Activated T-cell treated with anti-CD3 and anti-CD28 coated beads, Interleukin-2, amount 50 U/mL, for 4 hours (primary cell): ENCODE data around the gene ZNF611. TPM values are rescaled to one million over a fixed set of nuclear protein-coding genes. Genes with fewer than 3 reads are reported as not detected.
"Not testable (repeated sequence)": the region's sequence is repeated elsewhere in the genome, so short reads cannot be mapped to it uniquely, and the experiment has no call there.

Source experiments
- ATAC-seq, 2 donors: fragments of 200-7000 bp; cut with Tn5 transposase; one replicate each; pipeline ENCODE4 v1.10.0; 2021
- DNase-seq: peaks from one replicate; pipeline ENCODE4 v3.0.0-alpha.2; 2020
- H3K27me3 Mint-ChIP-seq: one replicate; pipeline ENCODE4 v1.8.0; 2021; ENCODE audit warnings: low read depth, mixed read lengths
- H3K36me3 Mint-ChIP-seq: one replicate; pipeline ENCODE4 v1.8.0; 2022; ENCODE audit warnings: mixed read lengths; ENCODE audit not compliant: insufficient read depth
- H3K4me1 Mint-ChIP-seq: one replicate; pipeline ENCODE4 v1.8.0; 2021; ENCODE audit warnings: low read depth, mixed read lengths
- H3K4me3 Mint-ChIP-seq: one replicate; pipeline ENCODE4 v1.8.0; 2021; ENCODE audit warnings: mild to moderate bottlenecking, moderate library complexity, mixed read lengths
- H3K9me3 Mint-ChIP-seq: one replicate; pipeline ENCODE4 v1.8.0; 2021; ENCODE audit warnings: mixed read lengths
- total RNA-seq, 3 donors: library from RNA; stranded (reverse); gene quantifications; one replicate each; pipeline ENCODE4 v1.2.1, GENCODE V29; 2021

ZNF611 gene
- total RNA-seq, 3 donors from 2014 or later, result 10.4 to 15.3 (median 13.4) TPM

DNA sequence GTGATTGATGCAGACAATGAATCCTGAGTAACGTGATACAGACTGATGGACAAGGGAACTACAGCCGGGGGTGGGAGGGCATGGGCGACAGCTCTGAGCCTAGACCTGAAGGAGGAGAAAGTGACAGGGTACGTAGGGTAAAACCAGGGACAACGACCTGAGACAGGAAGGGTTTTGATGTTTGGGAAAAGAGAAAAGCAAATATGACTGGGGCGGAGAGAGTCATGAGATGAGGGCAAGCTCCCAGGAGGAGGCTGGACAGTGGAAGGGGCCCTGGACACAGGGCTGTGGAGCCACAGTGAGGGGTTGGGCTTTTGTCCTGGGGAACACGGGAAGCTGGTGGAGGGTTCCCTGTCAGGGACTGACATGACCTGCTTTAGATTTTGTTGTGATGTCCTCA lies 34.2 kb downstream of the ZNF611 start:
- Mint-ChIP-seq H3K27me3 (no peaks in the 10 kb centered on the region), H3K36me3 (peaks cover 17% of the 10 kb centered on the region), H3K4me3 (no peak overlapping the region), H3K4me1 (no peaks in the 10 kb centered on the region), H3K9me3 (peaks cover 28% of the 10 kb centered on the region)
- ATAC-seq, result no peak
- DNase-seq, result no peak

DNA sequence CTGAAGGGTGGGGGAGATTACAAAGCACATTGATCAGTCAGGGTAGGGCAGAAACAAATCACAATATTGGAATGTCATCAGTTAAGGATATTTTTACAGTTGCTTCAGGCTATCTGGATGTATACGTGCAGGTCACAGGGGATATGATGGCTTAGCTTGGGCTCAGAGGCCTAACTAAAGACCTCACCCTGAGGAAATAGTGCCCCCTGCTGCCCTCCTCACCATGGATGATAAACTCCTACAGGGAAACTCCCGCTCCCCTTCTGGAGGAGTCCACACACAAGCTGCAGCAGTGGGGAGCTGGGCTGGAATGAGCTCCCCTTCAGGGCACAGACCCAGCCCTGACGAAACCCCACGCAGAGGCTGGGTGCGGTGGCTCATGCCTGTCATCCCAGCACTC lies 35.3 kb downstream of the ZNF611 start:
- not testable (repeated sequence) for H3K36me3 Mint-ChIP-seq, DNase-seq, H3K4me1 Mint-ChIP-seq, ATAC-seq, H3K27me3 Mint-ChIP-seq, H3K4me3 Mint-ChIP-seq
- H3K9me3 Mint-ChIP-seq, result peaks cover 17% of the 10 kb centered on the region

DNA sequence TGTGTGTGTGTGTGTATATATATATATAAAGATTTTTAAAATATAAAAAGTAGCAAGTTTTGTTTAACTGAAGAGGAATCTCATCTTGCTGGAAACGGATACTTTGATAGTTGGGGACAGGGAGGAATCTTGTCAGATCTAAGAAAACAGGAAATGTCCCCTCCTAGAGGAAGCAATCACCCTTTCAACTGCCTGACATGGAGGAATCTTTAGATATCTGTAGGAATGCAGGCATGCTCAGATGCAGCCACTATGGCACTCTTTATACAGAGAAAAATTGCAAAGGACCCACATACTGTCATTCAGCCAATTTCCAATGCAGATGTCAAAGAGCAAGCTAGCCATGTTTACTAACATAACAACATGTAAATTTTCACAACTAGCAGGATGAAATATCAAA lies 38.8 kb downstream of the ZNF611 start:
- H3K27me3 Mint-ChIP-seq, result no peaks in the 10 kb centered on the region
- no peak overlapping the region for H3K4me3 Mint-ChIP-seq
- H3K36me3 Mint-ChIP-seq, result peaks cover 2% of the 10 kb centered on the region
- ATAC-seq, result no peak
- peaks cover 11% of the 10 kb centered on the region for H3K9me3 Mint-ChIP-seq
- peaks cover 3% of the 10 kb centered on the region for H3K4me1 Mint-ChIP-seq
- DNase-seq, result no peak

DNA sequence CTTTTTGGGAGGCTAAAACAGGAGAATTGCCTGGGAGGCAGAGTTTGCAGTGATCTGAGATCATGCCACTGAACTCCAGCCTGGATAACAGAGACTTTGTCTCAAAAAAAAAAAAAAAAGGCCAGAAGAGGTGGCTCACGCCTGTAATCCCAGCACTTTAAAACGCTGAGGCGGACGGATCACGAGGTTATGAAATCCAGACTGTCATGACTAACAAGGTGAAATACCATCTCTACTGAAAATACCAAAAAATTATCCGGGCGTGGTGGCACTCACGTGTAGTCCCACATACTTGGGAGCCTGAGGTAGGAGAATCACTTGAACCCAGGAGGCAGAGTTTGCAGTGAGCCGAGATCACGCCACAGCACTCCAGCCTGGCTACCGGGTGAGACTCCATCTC lies 39.9 kb downstream of the ZNF611 start:
- DNase-seq, result no peak
- Mint-ChIP-seq H3K9me3 (peaks cover 6% of the 10 kb centered on the region), H3K36me3 (peaks cover 1% of the 10 kb centered on the region), H3K4me3 (no peak overlapping the region), H3K27me3 (no peaks in the 10 kb centered on the region), H3K4me1 (peaks cover 10% of the 10 kb centered on the region)
- ATAC-seq, result no peak

DNA sequence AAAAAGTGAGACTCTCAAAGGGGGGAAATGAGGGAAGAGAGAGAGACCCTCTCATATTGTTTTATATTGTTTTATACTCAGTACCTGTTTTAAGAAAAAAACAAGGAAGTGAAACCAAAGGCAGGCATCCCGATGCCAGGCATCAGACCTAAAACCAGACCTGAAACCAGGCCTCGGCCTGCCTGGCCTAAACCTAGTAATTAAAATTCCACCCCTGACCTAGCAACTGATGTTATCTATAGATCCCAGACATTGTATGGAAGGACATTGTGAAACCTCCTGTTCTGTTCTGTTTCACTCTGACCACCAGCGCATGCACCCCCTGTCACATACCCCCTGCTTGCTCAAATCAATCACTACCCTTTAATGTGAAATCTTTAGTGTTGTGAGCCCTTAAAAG lies 40.6 kb downstream of the ZNF611 start:
- not testable (repeated sequence) for DNase-seq, ATAC-seq

DNA sequence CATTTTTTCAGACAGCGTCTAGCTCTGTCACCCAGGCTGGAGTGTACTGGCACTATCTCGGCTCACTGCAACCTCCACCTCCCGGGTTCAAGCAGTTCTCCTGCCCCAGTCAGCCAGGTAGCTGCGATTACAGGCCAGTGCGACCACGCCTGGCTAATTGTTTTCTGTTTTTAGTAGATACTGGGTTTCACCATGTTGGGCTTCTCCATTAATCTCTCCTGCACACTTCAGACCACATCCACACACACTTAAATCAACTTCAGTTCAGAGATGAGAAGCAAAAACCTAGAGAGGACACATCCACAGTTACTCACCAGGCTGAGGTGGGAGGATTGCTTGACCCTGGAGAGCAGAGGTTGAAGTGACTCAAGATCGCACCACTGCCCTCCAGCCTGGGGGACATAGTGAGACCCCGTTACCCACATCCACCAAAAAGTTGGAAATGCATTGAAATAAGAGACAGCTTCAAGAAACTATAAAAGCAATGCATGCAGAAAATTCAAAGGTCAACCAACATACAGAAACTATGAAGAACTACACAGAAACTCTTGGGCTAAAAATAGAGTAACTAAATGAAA lies 42.3 kb downstream of the ZNF611 start:
- H3K27me3 Mint-ChIP-seq, result no peaks in the 10 kb centered on the region
- ATAC-seq (no peak), DNase-seq (no peak)
- no peaks in the 10 kb centered on the region for H3K9me3 Mint-ChIP-seq
- H3K36me3 Mint-ChIP-seq, result peaks cover 1% of the 10 kb centered on the region
- H3K4me3 Mint-ChIP-seq, result peak overlapping the region; percentile 5
- peaks cover 25% of the 10 kb centered on the region for H3K4me1 Mint-ChIP-seq

More for the DNA sequence above, 40.6 kb downstream of the ZNF611 start:
- H3K36me3 Mint-ChIP-seq, H3K4me3 Mint-ChIP-seq, H3K9me3 Mint-ChIP-seq, H3K27me3 Mint-ChIP-seq: not testable (repeated sequence)
- H3K4me1 Mint-ChIP-seq, result peaks cover 16% of the 10 kb centered on the region

DNA sequence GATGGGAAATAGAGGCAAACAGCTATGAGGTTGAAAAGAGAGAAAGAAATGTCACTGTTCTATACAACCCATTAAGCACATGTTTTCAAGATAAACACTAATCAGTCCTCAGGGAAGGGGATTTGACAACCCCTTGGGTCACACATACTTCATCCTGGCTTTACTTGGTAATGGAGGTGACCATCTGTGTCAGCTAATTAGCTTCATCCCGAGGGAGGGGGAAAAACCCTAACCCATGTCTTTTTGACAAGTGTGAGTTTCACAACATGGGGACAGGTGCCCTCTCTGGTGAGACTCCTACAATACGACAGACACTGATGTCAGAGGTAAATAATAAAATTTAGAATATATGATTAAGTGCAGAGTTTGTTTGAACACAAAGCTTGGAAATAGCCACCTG lies 43.1 kb downstream of the ZNF611 start:
- peak overlapping the region; percentile 96 for H3K4me3 Mint-ChIP-seq
- peaks cover 25% of the 10 kb centered on the region for H3K4me1 Mint-ChIP-seq
- peaks cover 1% of the 10 kb centered on the region for H3K36me3 Mint-ChIP-seq

DNA sequence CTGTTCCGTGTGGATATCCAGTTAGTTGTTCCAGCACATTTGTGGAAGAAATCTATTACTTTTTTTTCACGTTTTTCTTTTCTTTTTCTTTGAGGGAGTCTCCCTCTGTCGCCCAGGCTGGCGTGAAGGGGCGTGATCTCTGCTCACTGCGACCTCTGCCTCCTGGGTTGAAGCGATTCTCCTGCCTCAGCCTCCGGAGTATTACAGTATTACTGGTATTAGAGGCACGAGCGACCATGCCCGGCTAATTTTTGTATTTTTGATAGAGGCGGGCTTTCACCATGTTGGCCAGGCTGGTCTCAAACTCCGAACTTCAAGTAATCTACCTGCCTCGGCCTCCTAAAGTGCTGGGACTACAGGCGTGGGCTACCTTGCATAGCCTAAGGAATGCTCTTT lies 43.6 kb downstream of the ZNF611 start:
- Mint-ChIP-seq H3K9me3 (no peaks in the 10 kb centered on the region), H3K27me3 (no peaks in the 10 kb centered on the region), H3K4me1 (peaks cover 27% of the 10 kb centered on the region), H3K36me3 (peaks cover 1% of the 10 kb centered on the region), H3K4me3 (peak overlapping the region; percentile 96)
- DNase-seq (no peak), ATAC-seq (no peak)

More for the DNA sequence above, 43.1 kb downstream of the ZNF611 start:
- DNase-seq, result no peak
- ATAC-seq, result no peak
- Mint-ChIP-seq H3K27me3 (no peaks in the 10 kb centered on the region), H3K9me3 (no peaks in the 10 kb centered on the region)

DNA sequence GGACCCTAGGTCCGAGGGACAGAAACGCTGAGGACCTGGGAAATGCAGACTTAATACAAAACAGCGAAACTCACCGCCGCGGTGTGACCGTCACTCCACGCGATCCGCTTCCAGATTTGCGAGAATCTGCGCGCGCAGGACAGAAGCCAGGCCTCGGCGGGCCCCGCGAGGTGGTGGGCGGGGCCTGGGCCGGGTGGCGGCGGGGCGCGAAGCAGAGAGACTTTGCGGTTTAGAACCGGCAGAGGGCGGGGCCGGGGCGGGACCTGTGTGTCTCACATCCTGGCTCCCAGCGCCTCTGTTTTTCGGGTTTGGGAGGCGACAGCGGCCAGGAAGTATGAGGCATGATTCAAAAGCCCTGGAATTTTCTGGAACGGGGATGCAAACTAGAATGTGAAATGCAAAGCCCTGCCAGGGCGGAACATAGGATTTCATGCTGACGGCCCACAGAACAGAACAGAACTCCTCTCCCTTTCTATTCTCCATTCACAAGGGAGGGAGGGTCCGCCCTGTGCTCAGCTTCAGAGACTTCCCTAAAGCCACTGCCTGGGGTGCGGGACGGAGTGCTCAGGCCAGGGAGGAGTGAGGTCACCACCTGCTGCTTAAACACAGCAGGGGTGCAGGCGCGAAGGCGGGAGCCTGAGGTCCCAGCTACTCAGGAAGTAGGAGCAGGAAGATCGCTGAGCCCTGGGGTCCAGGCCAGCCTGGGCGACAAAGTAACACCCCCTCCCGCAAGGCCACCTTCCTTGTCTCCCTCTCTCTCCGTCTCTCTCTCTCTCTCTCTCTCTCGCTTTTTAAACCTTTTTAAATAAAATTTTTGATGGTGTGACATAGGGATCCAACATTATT lies 44.3 kb downstream of the ZNF611 start:
- H3K4me3 Mint-ChIP-seq, result peak overlapping the region; percentile 96
- peaks cover 31% of the 10 kb centered on the region for H3K4me1 Mint-ChIP-seq
- no peaks in the 10 kb centered on the region for H3K27me3 Mint-ChIP-seq
- no peaks in the 10 kb centered on the region for H3K9me3 Mint-ChIP-seq
- DNase-seq, result peak; percentile 89
- H3K36me3 Mint-ChIP-seq, result peaks cover 1% of the 10 kb centered on the region
- ATAC-seq, result peak; percentile 97 to 98

DNA sequence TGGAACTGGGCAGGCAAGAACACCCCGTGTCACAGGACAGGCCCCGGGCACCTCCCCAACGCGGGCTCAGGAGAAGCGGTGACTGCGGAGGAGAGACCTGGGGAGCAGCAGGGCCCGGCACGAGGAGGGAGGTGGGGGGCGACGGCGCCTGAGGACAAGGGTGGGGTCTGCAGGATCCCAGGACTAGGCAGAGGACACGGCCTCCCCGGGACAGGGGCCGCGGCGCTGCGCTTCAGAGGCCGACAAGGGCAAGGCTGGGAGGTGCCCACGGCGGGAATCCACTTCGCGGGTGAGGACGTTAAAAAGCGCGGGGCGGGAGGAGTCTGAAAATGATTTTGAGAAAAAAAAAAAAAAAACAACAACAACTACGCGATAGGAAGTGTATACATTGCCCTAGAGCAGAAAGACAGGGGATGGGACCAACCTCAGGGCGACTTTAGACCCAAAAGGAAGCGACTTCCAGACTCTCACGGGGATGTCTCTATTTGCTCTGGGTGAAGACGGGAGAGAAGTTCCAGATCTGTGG lies 44.9 kb downstream of the ZNF611 start:
- H3K4me3 Mint-ChIP-seq, result peak overlapping the region; percentile 96
- no peaks in the 10 kb centered on the region for H3K27me3 Mint-ChIP-seq
- DNase-seq, result peak; percentile 15
- H3K36me3 Mint-ChIP-seq, result peaks cover 5% of the 10 kb centered on the region
- no peaks in the 10 kb centered on the region for H3K9me3 Mint-ChIP-seq
- H3K4me1 Mint-ChIP-seq, result peaks cover 31% of the 10 kb centered on the region
- peak; percentile 52 to 55 for ATAC-seq

DNA sequence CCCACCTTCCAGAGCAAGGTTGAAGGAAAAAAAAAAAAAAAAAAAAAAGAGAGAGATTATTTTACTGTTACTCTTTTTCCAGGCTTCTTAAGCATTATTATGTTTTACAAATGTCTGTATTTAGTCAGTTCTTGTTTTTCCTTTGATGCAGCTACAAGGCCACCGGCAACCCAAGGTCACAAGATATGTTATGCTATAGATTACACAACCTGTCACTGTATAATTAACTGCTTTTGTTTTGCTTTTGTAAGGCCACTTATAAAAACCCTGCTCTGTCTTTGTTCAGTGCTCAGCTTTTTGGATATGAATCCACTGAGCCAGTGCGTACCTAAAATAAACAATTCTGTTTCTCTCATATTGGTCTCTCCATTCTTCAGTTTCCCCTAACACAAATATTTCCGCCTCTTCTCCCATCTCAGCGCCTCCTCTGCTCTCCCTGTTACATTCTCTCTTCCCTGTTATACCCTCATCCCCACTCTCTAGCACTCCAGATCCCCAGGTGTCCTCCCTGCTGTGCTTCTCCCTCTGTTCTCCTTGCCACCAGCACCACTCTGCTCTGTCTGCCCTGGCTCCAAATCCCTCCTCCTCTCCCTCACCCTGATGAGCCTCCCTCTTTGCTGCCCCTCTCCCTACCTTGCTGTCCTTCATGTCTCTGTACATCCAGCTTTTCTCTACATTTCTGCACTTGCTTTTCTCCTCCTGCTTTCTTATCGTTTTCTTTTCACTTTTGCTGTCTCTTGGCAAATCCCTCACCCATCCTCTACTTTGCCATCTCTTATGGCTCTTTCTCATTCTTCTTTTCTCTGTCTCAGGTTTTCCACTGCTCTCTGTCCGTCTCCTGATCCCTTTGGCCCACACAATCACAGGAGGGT lies 45.7 kb downstream of the ZNF611 start:
- H3K36me3 Mint-ChIP-seq, result peaks cover 11% of the 10 kb centered on the region
- not testable (repeated sequence) for H3K9me3 Mint-ChIP-seq, DNase-seq, H3K27me3 Mint-ChIP-seq, ATAC-seq
- peaks cover 31% of the 10 kb centered on the region for H3K4me1 Mint-ChIP-seq
- H3K4me3 Mint-ChIP-seq, result peak overlapping the region; percentile 96

DNA sequence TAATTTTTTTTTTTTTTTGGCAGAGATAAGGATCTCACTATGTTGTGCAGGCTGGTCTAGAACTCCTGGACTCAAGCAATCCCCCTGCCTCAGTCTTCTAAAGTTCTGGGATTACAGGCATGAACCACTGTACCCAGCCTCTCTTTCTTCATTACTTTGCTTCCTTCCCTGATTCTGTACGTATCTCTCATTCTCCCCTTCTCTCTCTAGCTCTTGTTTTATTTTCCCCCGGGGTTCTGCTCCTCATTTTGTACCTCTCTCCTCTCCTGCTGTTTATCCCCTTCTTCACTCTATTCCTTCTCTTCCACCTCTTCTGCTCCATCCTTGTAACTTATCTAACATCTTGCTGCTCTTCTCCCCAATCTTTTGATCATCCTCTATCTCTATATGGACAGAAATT lies 46.5 kb downstream of the ZNF611 start:
- DNase-seq (no peak), ATAC-seq (no peak)
- Mint-ChIP-seq H3K27me3 (no peaks in the 10 kb centered on the region), H3K4me1 (peaks cover 33% of the 10 kb centered on the region), H3K4me3 (no peak overlapping the region), H3K36me3 (peaks cover 16% of the 10 kb centered on the region), H3K9me3 (no peaks in the 10 kb centered on the region)

DNA sequence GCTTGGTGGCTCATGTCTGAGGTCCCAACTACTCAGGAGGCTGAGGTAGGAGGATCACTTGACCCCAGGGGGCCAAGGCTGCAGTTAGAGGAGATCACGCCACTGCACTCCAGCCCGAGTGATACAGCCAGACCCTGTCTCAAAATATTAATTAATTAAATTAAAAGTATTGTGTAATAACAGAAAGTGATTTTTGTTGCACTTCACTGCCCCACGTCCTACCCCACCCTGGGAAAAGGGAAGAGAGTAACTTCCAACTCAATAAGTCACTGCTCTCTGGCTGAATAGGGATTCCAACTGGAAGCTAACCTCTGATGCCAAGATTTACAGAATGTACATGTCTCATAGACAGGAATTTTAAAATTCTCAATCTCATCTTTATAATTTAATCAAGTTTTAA lies 47.2 kb downstream of the ZNF611 start:
- H3K4me3 Mint-ChIP-seq, result no peak overlapping the region
- no peak for DNase-seq

DNA sequence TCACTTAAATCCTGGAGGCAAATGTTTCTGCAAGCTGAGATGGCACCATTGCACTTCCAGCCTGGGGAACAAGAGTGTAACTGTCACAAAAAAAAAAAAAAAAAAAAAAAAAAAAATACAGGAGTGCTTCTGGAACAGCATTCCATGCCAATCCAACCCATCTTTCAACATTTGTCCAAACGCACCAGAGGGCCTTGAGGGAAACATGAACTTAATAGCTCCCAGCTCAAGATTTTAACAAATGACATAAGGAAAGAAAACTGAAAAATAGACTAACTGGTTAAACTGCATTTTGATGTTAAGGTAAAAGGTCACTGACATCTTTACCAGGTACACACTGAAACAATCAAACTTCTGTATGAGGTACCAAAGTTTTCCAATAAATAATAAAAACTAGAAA lies 49.0 kb downstream of the ZNF611 start:
- H3K27me3 Mint-ChIP-seq, result no peaks in the 10 kb centered on the region
- DNase-seq, result no peak
- ATAC-seq, result no peak
- peaks cover 31% of the 10 kb centered on the region for H3K4me1 Mint-ChIP-seq
- H3K4me3 Mint-ChIP-seq, result no peak overlapping the region
- H3K9me3 Mint-ChIP-seq, result no peaks in the 10 kb centered on the region
- H3K36me3 Mint-ChIP-seq, result peaks cover 17% of the 10 kb centered on the region

More for the DNA sequence above, 47.2 kb downstream of the ZNF611 start:
- peaks cover 16% of the 10 kb centered on the region for H3K36me3 Mint-ChIP-seq
- H3K27me3 Mint-ChIP-seq, result no peaks in the 10 kb centered on the region
- H3K9me3 Mint-ChIP-seq, result no peaks in the 10 kb centered on the region
- peaks cover 33% of the 10 kb centered on the region for H3K4me1 Mint-ChIP-seq
- ATAC-seq, result no peak
